ENCODE measurements around the gene DDX10. TPM values are rescaled to one million over a fixed set of nuclear protein-coding genes. Genes with fewer than 3 reads are reported as not detected.

The DDX10 gene
- total RNA-seq, 1 experiment from 2014 or later = 78.3 TPM

DNA sequence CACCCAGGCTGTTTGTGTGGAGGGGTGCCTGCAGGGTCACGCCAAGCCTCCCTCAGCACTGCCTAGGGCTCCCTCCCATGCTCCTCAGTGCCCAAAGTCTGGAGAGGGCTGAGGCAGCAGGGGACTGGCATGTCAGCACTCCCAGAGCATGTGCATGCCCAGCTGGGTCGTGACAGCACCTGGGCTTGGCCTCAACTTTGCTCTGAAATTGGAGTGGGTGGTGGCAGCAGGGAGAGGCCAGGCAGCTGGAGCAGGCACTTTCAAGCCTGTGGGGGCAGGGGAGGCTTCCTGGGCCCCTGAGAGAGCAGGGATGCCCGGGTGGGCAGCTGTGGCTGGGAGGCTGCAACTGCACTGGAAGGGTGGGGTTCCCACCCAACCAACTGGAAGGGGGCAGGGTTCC lies 35.6 kb upstream of the DDX10 start:
- H3K27me3 ChIP-seq (replicated peaks; ENCODE audit: control insufficient read depth, insufficient read depth, low read length) = no peaks in the 10 kb centered on the region
- Mint-ChIP-seq H3K27ac (ENCODE audit: unreplicated experiment) (no peak overlapping the region), H3K4me1 (ENCODE audit: low read depth, unreplicated experiment) (peaks cover under 1% of the 10 kb centered on the region), H3K9me3 (ENCODE audit: unreplicated experiment) (peaks cover 24% of the 10 kb centered on the region), H3K4me3 (ENCODE audit: unreplicated experiment) (no peak overlapping the region), H3K27me3 (ENCODE audit: insufficient read depth, unreplicated experiment) (peaks cover 2% of the 10 kb centered on the region), H3K36me3 (ENCODE audit: insufficient read depth, unreplicated experiment) (no peaks in the 10 kb centered on the region)
- no peak for DNase-seq
- intact Hi-C loops (cut with micrococcal nuclease; ENCODE audit: unreplicated experiment) = no loop called here
- H3K4me3 ChIP-seq (ENCODE audit: low read depth, low read length) = no peak overlapping the region
- ChIA-PET CTCF (no interaction called here), POLR2A (no interaction called here)
- TF ChIP-seq, protein P1, sequence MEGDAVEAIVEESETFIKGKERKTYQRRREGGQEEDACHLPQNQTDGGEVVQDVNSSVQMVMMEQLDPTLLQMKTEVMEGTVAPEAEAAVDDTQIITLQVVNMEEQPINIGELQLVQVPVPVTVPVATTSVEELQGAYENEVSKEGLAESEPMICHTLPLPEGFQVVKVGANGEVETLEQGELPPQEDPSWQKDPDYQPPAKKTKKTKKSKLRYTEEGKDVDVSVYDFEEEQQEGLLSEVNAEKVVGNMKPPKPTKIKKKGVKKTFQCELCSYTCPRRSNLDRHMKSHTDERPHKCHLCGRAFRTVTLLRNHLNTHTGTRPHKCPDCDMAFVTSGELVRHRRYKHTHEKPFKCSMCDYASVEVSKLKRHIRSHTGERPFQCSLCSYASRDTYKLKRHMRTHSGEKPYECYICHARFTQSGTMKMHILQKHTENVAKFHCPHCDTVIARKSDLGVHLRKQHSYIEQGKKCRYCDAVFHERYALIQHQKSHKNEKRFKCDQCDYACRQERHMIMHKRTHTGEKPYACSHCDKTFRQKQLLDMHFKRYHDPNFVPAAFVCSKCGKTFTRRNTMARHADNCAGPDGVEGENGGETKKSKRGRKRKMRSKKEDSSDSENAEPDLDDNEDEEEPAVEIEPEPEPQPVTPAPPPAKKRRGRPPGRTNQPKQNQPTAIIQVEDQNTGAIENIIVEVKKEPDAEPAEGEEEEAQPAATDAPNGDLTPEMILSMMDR (IDR thresholded peaks at IDR 0.05; ENCODE audit: insufficient read depth in 1 of 2, low read depth in 1 of 2, low read length in 1 of 2, severe bottlenecking in 1 of 2, unreplicated experiment in 1 of 2) = no peak
- no peaks in the 10 kb centered on the region for H3K36me3 ChIP-seq (ENCODE audit: control insufficient read depth, insufficient read depth, low read length)
- BruUV-seq (replicated peaks) = no TSS peak
- H3K4me1 ChIP-seq = peaks cover 2% of the 10 kb centered on the region
- peaks cover 29% of the 10 kb centered on the region for H3K9me3 ChIP-seq

DNA sequence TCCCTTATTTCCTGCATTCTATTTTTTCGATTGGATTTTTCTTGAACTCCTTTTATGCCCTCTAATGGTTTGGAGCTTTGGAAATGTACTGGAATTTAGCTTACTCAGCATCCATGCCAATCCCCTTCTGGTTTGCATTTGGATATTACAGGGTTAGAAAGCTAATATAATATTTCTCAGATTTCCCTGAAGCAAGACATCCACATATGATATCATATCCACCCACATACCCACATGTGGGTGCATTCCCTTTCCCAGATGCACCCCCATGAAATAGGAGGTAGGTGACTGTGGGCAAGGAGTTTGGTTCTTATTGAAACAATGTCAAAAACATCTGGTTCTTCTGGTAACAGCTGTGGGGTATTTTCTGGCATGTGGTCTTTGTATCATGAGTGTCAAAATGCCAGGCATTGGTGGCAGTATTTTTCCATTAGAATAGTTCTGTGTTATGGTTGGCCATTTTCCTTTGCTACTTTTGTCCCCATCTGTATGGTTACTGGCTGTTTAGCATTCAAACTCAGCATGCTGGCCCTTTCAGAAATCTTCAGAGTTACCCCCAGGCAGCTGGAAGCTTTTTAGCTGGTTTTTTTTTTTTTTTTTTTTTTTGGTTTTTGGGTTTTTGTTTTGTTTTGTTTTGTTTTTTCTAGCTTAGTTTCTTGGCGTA lies 32.7 kb upstream of the DDX10 start:
- no peaks in the 10 kb centered on the region for H3K27me3 ChIP-seq (replicated peaks; ENCODE audit: control insufficient read depth, insufficient read depth, low read length)
- H3K4me3 Mint-ChIP-seq (ENCODE audit: unreplicated experiment) = no peak overlapping the region
- H3K4me3 ChIP-seq (ENCODE audit: low read depth, low read length) = no peak overlapping the region
- no peaks in the 10 kb centered on the region for H3K36me3 ChIP-seq (ENCODE audit: control insufficient read depth, insufficient read depth, low read length)
- H3K27me3 Mint-ChIP-seq (ENCODE audit: insufficient read depth, unreplicated experiment) = no peaks in the 10 kb centered on the region
- H3K9me3 Mint-ChIP-seq (ENCODE audit: unreplicated experiment) = peaks cover 11% of the 10 kb centered on the region
- peaks cover 13% of the 10 kb centered on the region for H3K4me1 Mint-ChIP-seq (ENCODE audit: low read depth, unreplicated experiment)
- H3K27ac Mint-ChIP-seq (ENCODE audit: unreplicated experiment) = no peak overlapping the region
- no TSS peak for BruUV-seq (replicated peaks)
- DNase-seq = no peak
- POLR2A ChIA-PET = interaction anchor here (0.6 to 0.7 kb wide), 2 partner anchors 14 to 36 kb away, joined by 3 to 6 read pairs; no protein-coding TSS in a partner anchor
- H3K9me3 ChIP-seq = peaks cover 27% of the 10 kb centered on the region
- intact Hi-C loops (cut with micrococcal nuclease; ENCODE audit: unreplicated experiment) = no loop called here
- TF ChIP-seq, protein P1 (IDR thresholded peaks at IDR 0.05; ENCODE audit: insufficient read depth in 1 of 2, low read depth in 1 of 2, low read length in 1 of 2, severe bottlenecking in 1 of 2, unreplicated experiment in 1 of 2) = no peak
- CTCF ChIA-PET = interaction anchor here (1.1 kb wide), 1 partner anchor 264 kb away, joined by 4 read pairs; no protein-coding TSS in a partner anchor
- H3K36me3 Mint-ChIP-seq (ENCODE audit: insufficient read depth, unreplicated experiment) = no peaks in the 10 kb centered on the region
- H3K4me1 ChIP-seq = peaks cover 19% of the 10 kb centered on the region

DNA sequence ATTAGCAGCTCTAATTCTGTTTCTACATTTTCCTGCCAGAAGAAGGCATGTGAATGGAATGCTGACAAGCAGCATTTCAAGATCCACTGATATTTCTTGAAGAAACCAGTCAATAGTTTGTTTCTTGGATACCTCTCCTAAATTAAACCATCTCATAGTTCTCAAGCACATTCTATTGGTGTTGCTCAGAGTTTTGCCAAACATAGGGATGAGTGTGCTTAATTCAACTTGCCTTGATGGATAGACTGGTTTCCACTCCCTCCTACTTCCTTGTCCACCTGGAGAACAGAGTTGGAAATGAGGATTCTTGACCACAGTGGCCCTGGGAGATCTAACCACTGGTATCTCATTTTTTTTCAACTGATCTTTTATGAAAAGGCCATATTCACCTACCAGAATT lies 29.8 kb upstream of the DDX10 start:
- Mint-ChIP-seq H3K27me3 (ENCODE audit: insufficient read depth, unreplicated experiment) (no peaks in the 10 kb centered on the region), H3K4me3 (ENCODE audit: unreplicated experiment) (no peak overlapping the region), H3K9me3 (ENCODE audit: unreplicated experiment) (no peaks in the 10 kb centered on the region), H3K4me1 (ENCODE audit: low read depth, unreplicated experiment) (peaks cover 33% of the 10 kb centered on the region), H3K27ac (ENCODE audit: unreplicated experiment) (peak overlapping the region; percentile 1), H3K36me3 (ENCODE audit: insufficient read depth, unreplicated experiment) (no peaks in the 10 kb centered on the region)
- Histone ChIP-seq H3K4me1 (peaks cover 31% of the 10 kb centered on the region), H3K27me3 (replicated peaks; ENCODE audit: control insufficient read depth, insufficient read depth, low read length) (no peaks in the 10 kb centered on the region), H3K4me3 (ENCODE audit: low read depth, low read length) (no peak overlapping the region), H3K9me3 (peaks cover under 1% of the 10 kb centered on the region; the same call in 1 of the 2 replicates), H3K36me3 (ENCODE audit: control insufficient read depth, insufficient read depth, low read length) (no peaks in the 10 kb centered on the region)
- ChIA-PET CTCF (no interaction called here), POLR2A (no interaction called here)
- DNase-seq = peak in 1 of 2 experiments; percentile 32
- no TSS peak for BruUV-seq (replicated peaks)
- intact Hi-C loops (cut with micrococcal nuclease; ENCODE audit: unreplicated experiment) = no loop called here
- TF ChIP-seq, protein P1 (IDR thresholded peaks at IDR 0.05; ENCODE audit: insufficient read depth in 1 of 2, low read depth in 1 of 2, low read length in 1 of 2, severe bottlenecking in 1 of 2, unreplicated experiment in 1 of 2) = no peak

All from Caco-2 (cell line).